SK-N-SH (cell line): ENCODE measurements around the gene LGR6.

Experiments
- CTCF ChIP-seq: fragments of 200-600 bp; sonication (generic); IDR thresholded peaks from 2 replicates; pipeline ENCODE4 v1.6.1; 2017; ENCODE audit warnings: antibody characterized with exemption, mild to moderate bottlenecking, moderate library complexity
- EP300 ChIP-seq, 2 experiments: IDR thresholded peaks; 2 replicates each; pipeline versions ENCODE4 v1.4.0 to v1.6.1; 2012; ENCODE audit warnings: borderline replicate concordance in 1 of 2, low read depth in 1 of 2, low read length in 1 of 2
- JUND ChIP-seq: IDR thresholded peaks from 2 replicates; pipeline ENCODE4 v1.4.0; 2012
- MXI1 ChIP-seq: IDR thresholded peaks from 2 replicates; pipeline ENCODE4 v1.6.1; 2012; ENCODE audit warnings: mild to moderate bottlenecking, low read depth, low read length, improper control_type of control experiment
- POLR2AphosphoS5 ChIP-seq: IDR thresholded peaks from 2 replicates; pipeline ENCODE4 v1.6.1; 2012; ENCODE audit warnings: low read depth, low read length
- ZBTB33 ChIP-seq: IDR thresholded peaks from 2 replicates; pipeline ENCODE4 v1.4.0; 2012; ENCODE audit warnings: low read depth, borderline replicate concordance

GRCh38 chr1:202227997-202228401, 34.4 kb downstream of the LGR6 start:
- TF ChIP-seq CTCF (no peak), MXI1 (no peak), EP300 (IDR thresholded peaks at IDR 0.05; ENCODE audit: borderline replicate concordance in 1 of 2, low read depth in 1 of 2, low read length in 1 of 2) (no peak), JUND (no peak), POLR2AphosphoS5 (no peak), ZBTB33 (no peak)
